NCI-H1694 treated with DMSO at 0.1 percent for 48 hours (cell line): ENCODE data around the gene CD47.
A peak's percentile ranks its signal among the peaks of the same experiment; 100 is the strongest.

Experiments used
- DNase-seq: peaks from one replicate; lab custom pipeline; 2025; lab: John Stamatoyannopoulos, UW

Gene CD47

DNA sequence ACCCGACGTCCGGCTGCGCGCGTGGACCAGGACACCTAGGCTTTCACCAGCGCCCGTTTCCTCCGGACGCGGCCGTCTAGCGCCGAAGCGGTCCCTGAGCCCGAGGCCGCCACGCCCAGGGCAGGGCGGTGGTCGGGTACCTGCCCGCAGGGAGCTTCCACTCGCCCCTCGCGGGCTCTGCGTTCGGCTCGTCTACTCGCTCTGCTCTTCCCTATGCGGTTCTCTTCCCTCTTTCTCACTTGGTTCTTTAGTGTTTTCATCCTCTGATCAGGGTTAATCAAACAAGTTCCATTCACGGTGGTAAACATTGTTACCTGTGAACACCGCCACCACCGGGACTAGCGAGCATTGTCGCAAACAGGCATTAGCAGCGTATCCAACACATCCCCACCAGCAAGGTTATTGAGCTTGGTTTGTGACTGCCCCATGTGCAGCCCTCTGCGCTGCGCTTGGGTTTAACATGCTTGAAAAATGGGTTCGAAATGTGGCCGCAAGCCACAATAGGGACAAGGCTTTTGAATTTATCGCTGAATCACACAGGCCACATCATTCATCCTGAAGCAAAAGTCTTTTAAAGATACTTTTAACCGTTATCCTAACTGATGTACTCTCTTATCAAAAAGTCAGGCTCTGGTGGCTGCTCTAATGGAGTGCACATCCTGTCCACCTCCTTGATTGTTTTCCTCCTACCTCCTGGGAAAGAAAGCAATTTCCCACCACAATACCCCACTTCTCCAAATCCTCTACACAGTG, 843 bp upstream of the CD47 start:
- no peak for DNase-seq

DNA sequence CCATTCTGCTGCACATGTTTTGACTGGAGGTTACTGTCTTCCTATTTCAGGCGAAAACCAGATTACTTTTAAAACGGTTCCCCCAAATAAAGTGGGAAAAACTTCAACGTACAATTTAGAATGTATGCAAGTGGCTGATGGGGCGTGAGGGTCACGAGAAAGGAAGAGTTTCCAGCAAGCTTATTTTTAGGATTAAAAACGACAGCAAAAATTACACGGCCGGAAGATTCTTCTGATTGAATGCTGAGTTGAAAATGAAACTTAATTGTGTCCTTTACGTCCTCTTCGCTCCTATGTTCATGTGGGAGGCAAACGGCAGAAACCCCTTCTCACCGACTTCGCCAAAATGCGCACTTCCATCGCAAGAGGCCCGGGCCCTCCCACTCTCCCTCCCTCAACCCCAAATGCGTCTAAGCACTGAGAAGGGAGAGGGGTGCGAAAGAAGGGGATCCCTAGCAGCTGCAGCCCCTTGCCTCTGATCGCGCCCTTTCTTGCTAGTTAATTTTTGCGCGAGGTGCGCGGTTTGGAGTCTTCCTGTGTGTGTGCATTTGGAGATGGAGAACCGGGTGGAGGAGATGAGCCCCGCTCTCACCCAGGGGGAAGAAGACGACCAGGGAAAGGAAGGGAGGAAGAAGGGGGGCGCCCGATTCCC, 656 bp downstream of the CD47 start:
- DNase-seq, result peak; percentile 18

DNA sequence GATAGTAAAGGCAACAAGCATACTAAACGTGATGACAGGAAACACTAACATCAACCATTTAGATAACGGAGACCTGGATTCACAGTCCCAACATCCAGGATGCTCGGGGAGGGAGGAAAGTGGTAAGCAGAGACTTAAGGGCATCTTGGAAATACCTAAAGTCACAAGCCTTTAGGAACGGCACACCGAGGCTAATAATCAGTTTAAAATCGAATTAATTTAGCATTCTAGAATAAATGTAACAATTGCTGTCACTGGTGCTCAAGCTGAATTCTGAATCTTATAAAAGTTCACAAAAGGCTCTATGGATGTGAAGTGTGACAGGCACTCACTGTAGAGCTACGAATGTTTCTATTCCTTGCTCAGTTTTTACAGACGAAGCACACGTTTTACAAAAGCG, 1.3 kb downstream of the CD47 start:
- DNase-seq, result no peak

DNA sequence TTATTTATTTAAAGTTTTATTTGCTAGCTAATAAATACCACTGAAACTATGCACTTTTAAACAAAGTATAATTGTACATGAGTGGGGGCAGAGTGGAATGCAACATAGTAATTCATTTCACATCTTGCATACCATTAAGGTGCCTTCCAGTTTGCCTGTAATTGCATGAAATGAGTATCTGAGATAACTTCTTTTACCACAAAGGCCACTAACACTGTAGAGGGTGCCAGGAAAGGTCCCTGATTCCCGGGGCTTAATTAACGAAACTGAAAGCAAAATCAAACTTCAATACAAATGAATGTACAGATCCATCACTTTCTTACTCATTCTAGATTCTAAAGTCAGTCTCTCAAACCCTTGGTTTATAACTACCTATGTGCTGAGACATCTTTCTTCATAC, 2.1 kb downstream of the CD47 start:
- peak; percentile 15 for DNase-seq

DNA sequence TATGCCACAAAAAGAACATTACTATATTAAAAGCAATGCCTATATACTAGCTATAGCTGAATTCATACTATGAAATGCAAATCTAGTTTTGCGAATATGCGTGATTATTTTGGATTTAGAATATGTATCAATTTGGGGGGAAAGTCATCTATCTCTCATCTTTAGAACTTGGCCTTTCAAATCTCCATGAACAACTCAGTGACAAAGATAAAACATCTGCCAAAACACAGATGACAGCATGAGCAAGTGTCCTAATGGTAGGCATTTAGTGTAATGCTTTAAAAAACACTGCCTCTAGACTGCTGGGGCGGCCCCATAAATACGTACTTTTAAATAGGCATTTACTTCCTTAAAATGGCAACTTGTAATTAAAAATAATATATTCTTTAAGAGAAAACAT, 2.7 kb downstream of the CD47 start:
- DNase-seq, result no peak

GRCh38 chr3:108086653-108087052, 4.2 kb downstream of the CD47 start:
- DNase-seq, result no peak

- no peak for DNase-seq
These were observed 5.0 kb downstream of the CD47 start for GRCh38 chr3:108085810-108086350.

GRCh38 chr3:108085370-108085769, 5.5 kb downstream of the CD47 start:
- no peak for DNase-seq

DNA sequence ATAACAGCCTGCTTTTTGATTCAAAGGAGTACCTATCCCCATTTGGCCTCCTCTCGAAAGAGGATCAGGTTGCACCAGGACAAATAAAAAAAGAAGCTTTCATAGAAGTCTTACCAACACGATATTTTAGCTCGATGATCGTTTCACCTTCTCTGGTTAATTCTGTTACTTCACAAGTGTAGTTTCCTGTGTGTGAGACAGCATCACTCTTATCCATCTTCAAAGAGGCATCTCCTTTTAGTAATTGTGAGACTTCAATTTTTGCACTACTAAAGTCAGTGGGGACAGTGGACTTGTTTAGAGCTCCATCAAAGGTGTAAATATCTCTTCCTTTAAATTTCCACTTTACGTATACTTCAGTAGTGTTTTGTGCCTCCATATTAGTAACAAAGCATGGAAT, 11.0 kb downstream of the CD47 start:
- no peak for DNase-seq

DNA sequence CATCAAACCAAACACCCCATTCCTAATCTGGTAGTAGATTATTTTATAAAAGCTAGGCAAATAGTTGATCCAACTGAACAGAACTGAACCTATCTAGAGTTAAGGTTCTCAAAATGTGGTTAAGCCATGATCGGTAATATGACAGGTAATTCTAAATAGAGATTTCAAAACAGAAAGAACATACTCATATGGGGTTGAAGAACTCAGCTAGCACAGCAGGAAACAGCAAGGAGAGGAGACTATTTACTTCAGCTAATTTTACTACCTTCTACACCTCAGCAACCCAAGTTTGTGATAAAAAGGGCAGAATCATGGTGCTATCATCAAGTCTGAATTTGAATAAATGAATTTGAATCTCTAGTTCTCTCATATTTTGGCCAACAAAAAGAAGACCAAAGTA, 11.8 kb downstream of the CD47 start:
- DNase-seq, result no peak

DNA sequence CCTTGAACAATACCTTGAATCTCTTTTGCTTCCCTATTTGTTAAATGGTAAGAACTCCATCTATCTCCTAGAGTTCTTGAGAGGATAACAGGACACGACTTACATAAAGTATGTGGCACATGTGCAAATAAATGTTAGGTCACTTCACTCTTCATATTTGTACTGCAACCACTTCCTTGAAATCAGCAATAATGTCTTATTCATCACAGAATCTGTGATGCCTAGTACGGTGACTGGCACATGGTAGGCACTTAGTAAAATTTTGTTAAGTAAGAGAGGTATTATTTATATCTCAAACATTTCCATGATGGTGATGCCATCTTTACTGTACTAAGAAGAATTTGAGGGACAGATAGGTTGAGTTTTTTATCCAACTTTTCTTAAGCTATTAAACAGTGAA, 14.3 kb downstream of the CD47 start:
- no peak for DNase-seq

DNA sequence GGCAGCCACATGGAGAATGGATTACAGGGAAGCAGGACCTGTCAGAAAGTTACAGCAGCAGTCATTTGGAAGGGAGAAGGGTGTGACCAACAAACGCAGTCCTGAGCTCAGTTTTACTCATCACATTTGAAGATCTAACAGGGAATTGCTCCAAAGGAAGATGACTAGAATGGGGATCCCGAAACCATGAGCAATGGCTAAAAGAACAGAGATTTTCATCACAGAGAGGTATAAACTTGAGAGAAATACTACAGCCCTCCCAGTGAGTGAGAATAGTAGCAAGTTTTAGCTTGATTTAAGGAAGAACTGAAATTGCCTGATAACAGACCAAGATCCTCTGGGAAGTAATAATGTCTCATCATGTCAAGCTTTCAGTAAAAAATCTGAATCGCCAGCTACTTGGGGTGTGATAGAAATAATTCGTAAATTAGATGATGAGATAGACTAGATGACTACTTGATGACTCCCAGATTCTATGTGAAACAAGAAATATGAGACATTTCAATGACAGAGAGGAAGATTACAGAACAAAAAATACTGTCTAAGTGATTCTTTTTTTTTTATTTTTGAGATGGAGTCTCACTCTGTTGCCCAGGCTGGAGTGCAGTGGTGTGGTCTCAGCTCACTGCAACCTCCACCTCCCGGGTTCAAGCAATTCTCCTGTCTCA, 16.9 kb downstream of the CD47 start:
- no peak for DNase-seq

DNA sequence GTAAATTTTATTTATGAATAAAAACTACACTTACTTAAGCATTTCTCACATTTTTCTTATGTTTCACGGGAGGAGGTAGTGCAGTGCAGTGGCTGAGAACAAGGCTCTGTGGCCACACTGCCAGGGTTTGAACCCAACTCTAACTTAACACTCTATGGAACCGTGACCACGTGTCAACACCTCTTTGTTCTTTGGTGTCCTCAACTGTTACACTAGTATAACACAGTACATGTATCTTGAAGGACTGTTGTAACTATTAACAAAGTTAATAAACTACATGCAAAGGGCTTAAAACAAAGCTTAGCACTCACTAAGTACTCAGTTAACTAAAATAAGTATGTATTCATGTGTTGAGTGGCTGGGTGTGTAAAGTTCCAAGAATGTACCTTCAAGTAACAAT, 19.5 kb downstream of the CD47 start:
- DNase-seq, result no peak

DNA sequence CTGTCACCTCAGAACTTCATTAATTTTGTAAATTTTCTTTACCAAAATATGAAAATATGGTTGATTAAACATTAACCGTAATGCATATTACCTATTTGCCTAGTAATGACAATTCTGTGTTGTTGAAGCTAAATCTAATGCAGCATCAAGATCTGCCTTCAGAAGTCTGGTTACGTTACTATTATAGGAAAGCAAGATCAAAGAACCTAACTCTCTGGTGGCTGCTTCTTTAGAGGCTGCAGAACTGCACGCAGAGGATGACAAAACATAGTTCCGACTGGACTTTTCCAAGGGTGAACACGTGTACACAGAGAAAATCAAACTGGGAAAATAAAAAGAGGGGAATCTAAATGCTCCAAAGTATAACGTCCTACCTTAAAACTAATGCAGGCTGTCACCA, 20.5 kb downstream of the CD47 start:
- DNase-seq, result no peak

- DNase-seq, result no peak
These were observed 23.1 kb downstream of the CD47 start for GRCh38 chr3:108067768-108068167.

DNA sequence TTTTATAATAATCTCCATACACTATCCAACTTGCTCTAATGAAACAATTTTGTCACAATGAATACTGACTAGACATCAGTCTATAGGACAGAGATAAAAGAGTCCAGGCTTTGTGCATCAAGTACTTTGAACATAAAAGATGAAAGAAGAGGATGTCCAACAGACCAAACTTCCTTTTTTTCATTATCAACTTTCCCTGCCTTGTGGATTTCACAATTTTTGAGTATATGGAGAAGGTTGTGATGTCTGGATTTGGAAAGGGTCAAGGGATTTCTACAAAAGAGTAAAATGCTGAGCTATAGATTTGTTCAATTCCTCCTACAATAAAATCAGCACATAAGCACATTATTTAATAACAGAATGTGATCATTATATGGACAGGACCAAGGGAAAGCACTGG, 25.7 kb downstream of the CD47 start:
- no peak for DNase-seq

DNA sequence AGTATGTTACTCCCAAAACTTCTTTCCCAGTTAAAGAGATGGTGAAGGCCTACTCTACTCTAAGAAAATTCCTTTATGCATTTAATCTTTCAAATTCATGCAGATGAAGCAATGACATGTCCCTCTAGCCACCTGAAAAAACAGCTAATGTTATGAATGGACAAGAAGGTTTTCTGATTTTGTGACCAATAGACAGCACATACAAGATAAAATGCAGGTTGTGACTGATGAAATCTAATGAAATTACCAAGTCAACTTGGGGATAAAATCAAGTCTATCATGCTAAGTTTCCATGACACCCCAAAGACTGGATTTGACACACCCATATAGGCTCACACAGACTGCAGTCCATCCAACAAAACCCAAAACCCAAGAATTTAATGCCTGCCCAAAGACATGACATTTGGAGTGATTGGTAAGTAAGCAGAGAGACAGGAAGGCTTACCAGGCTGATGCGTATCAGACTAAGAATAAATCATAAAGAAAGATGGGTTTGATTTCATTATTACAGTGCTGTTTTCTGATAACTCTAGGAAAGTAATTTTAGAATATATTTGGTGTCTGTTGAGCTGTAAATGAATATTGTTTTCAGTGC, 26.4 kb downstream of the CD47 start:
- DNase-seq, result no peak

DNA sequence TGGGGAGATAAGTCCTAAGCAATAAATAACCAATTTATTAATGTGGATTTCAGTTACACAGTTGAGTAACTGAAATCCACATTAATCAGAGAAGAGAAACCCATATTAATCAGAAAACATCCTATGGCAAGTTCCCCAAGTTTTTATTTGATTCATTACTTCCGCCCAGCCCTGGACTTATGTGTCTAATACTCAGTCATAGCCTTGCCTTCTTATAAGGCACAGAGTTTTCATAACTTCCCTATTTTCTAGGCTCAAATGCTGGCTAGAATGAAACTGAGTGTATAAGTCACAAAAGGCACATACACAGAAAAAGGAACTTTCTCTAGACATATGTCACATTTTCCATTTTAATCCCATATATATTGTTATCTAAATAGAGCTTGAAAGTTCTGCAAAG, 28.8 kb downstream of the CD47 start:
- DNase-seq, result no peak

- DNase-seq, result no peak
These were observed 30.5 kb downstream of the CD47 start for GRCh38 chr3:108060331-108060730.

GRCh38 chr3:108055931-108056330, 34.9 kb downstream of the CD47 start:
- no peak for DNase-seq

DNA sequence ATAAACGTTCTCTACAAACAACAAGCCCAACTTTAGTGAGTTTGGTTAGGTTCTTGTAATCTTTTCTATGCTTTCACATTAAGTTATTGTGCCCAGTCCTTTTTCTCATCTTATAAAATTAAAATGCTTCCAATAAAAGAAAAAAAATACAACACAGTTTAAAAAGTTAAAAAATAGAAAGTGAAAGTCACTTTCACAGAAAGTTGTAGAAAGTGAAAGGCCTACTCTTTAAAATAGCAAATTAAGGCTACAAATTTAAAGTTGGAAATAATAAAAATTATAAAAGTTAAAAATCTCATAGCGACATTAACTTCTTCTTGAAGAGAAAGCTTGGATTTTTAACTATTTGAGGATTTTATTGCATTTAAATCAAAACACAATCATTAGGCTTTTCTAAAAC, 35.9 kb downstream of the CD47 start:
- DNase-seq, result no peak

DNA sequence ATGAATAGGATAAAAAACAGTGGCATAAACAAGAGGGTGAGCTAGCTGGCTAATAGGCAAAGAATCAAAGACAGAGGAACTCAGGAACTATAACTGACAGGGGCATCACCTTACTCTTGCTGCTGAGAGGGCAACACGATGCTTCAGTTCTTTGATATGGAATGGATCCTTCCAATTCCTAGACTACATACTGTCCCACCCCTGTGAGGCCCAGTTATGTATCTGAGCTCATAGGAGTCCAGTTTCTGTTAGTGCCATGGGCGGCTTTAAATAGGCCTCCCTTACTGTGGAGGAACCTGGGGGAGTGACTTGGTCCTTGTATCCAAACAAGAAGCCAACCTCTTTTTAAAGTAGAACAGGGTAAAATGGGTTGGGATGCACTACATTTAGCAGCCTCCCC, 37.3 kb downstream of the CD47 start:
- DNase-seq, result no peak

DNA sequence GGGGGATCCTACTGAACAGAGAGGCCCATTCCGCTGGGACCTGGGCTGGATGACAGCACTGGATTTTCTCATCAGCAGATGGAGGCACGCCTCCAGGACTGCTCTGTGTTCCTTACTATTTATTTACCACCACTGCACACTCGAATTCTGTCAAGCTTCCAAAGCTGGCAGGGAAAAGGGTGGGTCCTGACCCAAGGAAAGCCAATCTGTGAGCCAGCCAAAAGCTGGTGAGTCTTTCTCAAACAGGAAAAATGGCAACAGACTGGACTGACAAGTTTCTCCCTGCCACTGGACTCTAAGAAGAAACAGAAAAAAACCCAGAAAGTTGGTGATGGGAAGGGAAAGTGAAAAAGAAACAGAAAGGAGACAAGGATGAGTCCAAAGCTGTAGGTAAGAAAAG, 37.8 kb downstream of the CD47 start:
- DNase-seq, result peak; percentile 79
